Vagina (tissue), 2 donors: ENCODE data around the gene BNIP5. TPM values are rescaled to one million over a fixed set of nuclear protein-coding genes. Genes with fewer than 3 reads are reported as not detected.

Experiments used
- DNase-seq, 2 donors: peaks; one replicate each; pipeline ENCODE4 v3.0.0-alpha.2; 2017; ENCODE audit errors: extremely low spot score in 2 of 2
- H3K27ac ChIP-seq: fragments of 200-600 bp; sonication (generic); one replicate; pipeline ENCODE4 v1.5.1; 2019
- H3K27me3 ChIP-seq: fragments of 200-600 bp; sonication (generic); one replicate; pipeline ENCODE4 v1.5.1; 2019
- H3K36me3 ChIP-seq, 2 donors: fragments of 200-600 bp; sonication (generic); one replicate each; pipeline ENCODE4 v1.5.1; 2017 to 2019
- H3K4me1 ChIP-seq: fragments of 200-600 bp; sonication (generic); one replicate; pipeline ENCODE4 v1.5.1; 2019
- H3K4me3 ChIP-seq, 2 donors: fragments of 200-600 bp; sonication (generic); 1 replicate in 1 of 2; 2 replicates in 1 of 2; pipeline ENCODE4 v1.5.1; 2016 to 2019
- H3K9me3 ChIP-seq: fragments of 200-600 bp; sonication (generic); one replicate; pipeline ENCODE4 v1.5.1; 2019
- CTCF ChIP-seq, 3 experiments: fragments of 450-650 bp in 2 of 3; fragments of 200-600 bp in 1 of 3; sonication (generic) in 1 of 3; IDR thresholded peaks; one replicate each; pipeline ENCODE4 v1.5.1; 2017 to 2019; ENCODE audit warnings: antibody characterized with exemption in 3 of 3, mild to moderate bottlenecking in 2 of 3, moderate library complexity in 2 of 3
- POLR2A ChIP-seq, 2 donors: fragments of 450-650 bp; IDR thresholded peaks; one replicate each; pipeline ENCODE4 v1.6.1; 2017; ENCODE audit warnings: antibody characterized with exemption in 2 of 2, mild to moderate bottlenecking in 2 of 2, moderate library complexity in 2 of 2
- POLR2AphosphoS5 ChIP-seq, 2 donors: sonication (generic); formaldehyde crosslinking; IDR thresholded peaks; one replicate each; pipeline ENCODE4 v1.9.0; 2017; ENCODE audit warnings: antibody characterized with exemption in 2 of 2, mild to moderate bottlenecking in 2 of 2, low read depth in 1 of 2; ENCODE audit not compliant: insufficient read depth in 1 of 2
- intact Hi-C: fragments of 100-400 bp; cut with DNase I; formaldehyde crosslinking; loops from one replicate; pipeline ENCODE4 v1.15.1; 2023
- total RNA-seq: library from RNA; depleted of rRNA; stranded (reverse); fragments of >200 nt; gene quantifications from one replicate; pipeline ENCODE4 v1.2.3, GENCODE V29; 2016

The BNIP5 gene
- total RNA-seq, 1 donor from 2014 or later, result not detected

GRCh38 chr6:36318690-36319435 lies 17.8 kb downstream of the BNIP5 start:
- H3K27ac ChIP-seq, result no peak overlapping the region
- no peaks in the 10 kb centered on the region for H3K4me1 ChIP-seq
- no peaks in the 10 kb centered on the region for H3K9me3 ChIP-seq
- H3K27me3 ChIP-seq, result no peaks in the 10 kb centered on the region
- H3K4me3 ChIP-seq, result no peak overlapping the region
- TF ChIP-seq CTCF (IDR thresholded peaks at IDR 0.05) (no peak), POLR2A (IDR thresholded peaks at IDR 0.05) (no peak), POLR2AphosphoS5 (IDR thresholded peaks at IDR 0.05; ENCODE audit: insufficient read depth in 1 of 2, low read depth in 1 of 2) (no peak)
- no peaks in the 10 kb centered on the region for H3K36me3 ChIP-seq
- intact Hi-C loops, result no loop called here
- no peak for DNase-seq

DNA sequence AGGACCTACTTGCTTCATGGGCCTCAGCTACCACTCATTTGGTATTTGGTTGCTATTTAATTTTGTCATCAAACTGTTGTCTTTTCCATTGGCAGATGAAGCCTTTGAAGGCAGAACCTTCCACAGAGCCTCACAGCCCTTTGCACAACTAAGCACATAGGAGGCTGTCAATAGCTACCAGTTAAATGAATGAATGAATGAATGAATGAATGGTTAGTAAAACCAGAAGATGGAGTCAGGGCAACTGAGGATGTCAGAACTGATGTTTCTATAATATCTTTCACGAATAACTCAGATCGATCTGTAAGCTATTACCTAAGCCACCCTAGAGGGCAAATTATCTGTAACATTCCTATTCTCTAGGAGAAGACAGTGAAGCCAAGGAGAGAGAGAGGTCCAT lies 19.1 kb downstream of the BNIP5 start:
- no peaks in the 10 kb centered on the region for H3K27me3 ChIP-seq
- DNase-seq, result no peak
- TF ChIP-seq POLR2AphosphoS5 (IDR thresholded peaks at IDR 0.05; ENCODE audit: insufficient read depth in 1 of 2, low read depth in 1 of 2) (no peak), CTCF (IDR thresholded peaks at IDR 0.05) (no peak), POLR2A (IDR thresholded peaks at IDR 0.05) (no peak)
- no peaks in the 10 kb centered on the region for H3K36me3 ChIP-seq
- intact Hi-C loops, result no loop called here
- no peaks in the 10 kb centered on the region for H3K4me1 ChIP-seq
- no peaks in the 10 kb centered on the region for H3K9me3 ChIP-seq
- no peak overlapping the region for H3K4me3 ChIP-seq
- H3K27ac ChIP-seq, result no peak overlapping the region

DNA sequence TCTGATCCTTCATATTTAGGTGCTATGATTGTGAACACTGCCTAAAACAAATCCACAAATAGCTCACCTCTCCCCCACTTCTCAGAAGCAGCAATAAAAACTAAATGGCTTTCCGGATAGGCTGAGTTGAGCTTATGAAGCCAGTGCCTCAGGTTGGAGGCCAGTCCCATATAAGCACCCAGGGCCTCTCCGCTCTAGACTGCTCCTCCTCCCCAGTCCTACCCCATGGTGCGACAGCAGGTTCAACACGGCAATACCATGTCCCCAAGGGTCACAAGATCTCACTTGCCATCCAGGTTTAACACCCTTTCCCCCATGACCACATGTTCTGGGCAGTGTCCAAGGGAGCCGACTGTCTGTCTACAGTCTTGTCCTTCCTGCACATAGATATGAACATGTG lies 20.8 kb downstream of the BNIP5 start:
- TF ChIP-seq POLR2A (IDR thresholded peaks at IDR 0.05) (no peak), POLR2AphosphoS5 (IDR thresholded peaks at IDR 0.05; ENCODE audit: insufficient read depth in 1 of 2, low read depth in 1 of 2) (no peak), CTCF (IDR thresholded peaks at IDR 0.05) (no peak)
- Histone ChIP-seq H3K27ac (no peak overlapping the region), H3K36me3 (no peaks in the 10 kb centered on the region), H3K4me1 (no peaks in the 10 kb centered on the region), H3K27me3 (no peaks in the 10 kb centered on the region), H3K4me3 (no peak overlapping the region), H3K9me3 (no peaks in the 10 kb centered on the region)
- intact Hi-C loops, result no loop called here
- no peak for DNase-seq

GRCh38 chr6:36314221-36315014 lies 22.3 kb downstream of the BNIP5 start:
- TF ChIP-seq CTCF (IDR thresholded peaks at IDR 0.05) (no peak), POLR2AphosphoS5 (IDR thresholded peaks at IDR 0.05; ENCODE audit: insufficient read depth in 1 of 2, low read depth in 1 of 2) (no peak), POLR2A (IDR thresholded peaks at IDR 0.05) (no peak)
- Histone ChIP-seq H3K36me3 (no peaks in the 10 kb centered on the region), H3K4me1 (no peaks in the 10 kb centered on the region), H3K9me3 (no peaks in the 10 kb centered on the region), H3K27ac (no peak overlapping the region), H3K4me3 (no peak overlapping the region), H3K27me3 (no peaks in the 10 kb centered on the region)
- no peak for DNase-seq
- intact Hi-C loops, result no loop called here

DNA sequence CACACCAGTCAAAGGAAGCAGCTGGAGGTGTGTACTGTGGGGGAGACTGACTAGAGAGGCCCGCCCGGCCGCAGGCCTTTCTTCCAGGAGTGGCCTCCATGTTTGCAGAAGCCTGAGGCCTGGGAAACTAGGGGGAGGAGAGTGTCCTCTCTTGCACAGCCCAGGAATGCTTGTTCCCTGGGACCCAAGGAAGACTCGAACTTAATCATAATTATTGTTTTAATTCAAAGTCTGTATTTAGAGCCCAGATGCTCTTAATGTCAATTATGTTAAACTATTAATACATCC lies 23.1 kb downstream of the BNIP5 start:
- H3K4me3 ChIP-seq, result no peak overlapping the region
- H3K36me3 ChIP-seq, result no peaks in the 10 kb centered on the region
- no peaks in the 10 kb centered on the region for H3K9me3 ChIP-seq
- TF ChIP-seq POLR2A (IDR thresholded peaks at IDR 0.05) (no peak), POLR2AphosphoS5 (IDR thresholded peaks at IDR 0.05; ENCODE audit: insufficient read depth in 1 of 2, low read depth in 1 of 2) (no peak), CTCF (IDR thresholded peaks at IDR 0.05) (no peak)
- DNase-seq, result no peak
- H3K4me1 ChIP-seq, result no peaks in the 10 kb centered on the region
- H3K27me3 ChIP-seq, result no peaks in the 10 kb centered on the region
- intact Hi-C loops, result no loop called here
- H3K27ac ChIP-seq, result no peak overlapping the region
